WERI-Rb-1 (cell line): Measurements from ENCODE around the gene CHCT1.
"Not testable (repeated sequence)": the region's sequence is repeated elsewhere in the genome, so short reads cannot be mapped to it uniquely, and the experiment has no call there.

Experiments used
- DNase-seq: peaks from one replicate; pipeline ENCODE4 v3.0.0-alpha.2; 2020
- H3K27ac ChIP-seq: fragments of 250-450 bp; sonication (Bioruptor Pico); 2 replicates; pipeline ENCODE4 v1.5.1; 2020; ENCODE audit warnings: mild to moderate bottlenecking, moderate library complexity
- H3K27me3 ChIP-seq: fragments of 250-450 bp; sonication (Bioruptor Pico); 2 replicates; pipeline ENCODE4 v1.5.1; 2021; ENCODE audit warnings: mild to moderate bottlenecking, low read depth, moderate library complexity; ENCODE audit not compliant: insufficient read depth, severe bottlenecking
- H3K36me3 ChIP-seq: fragments of 250-450 bp; sonication (Bioruptor Pico); 2 replicates; pipeline ENCODE4 v1.5.1; 2020; ENCODE audit warnings: mild to moderate bottlenecking, moderate library complexity
- H3K4me3 ChIP-seq: 2 replicates; pipeline ENCODE4 v1.5.1; 2011; ENCODE audit warnings: low read depth, mild to moderate bottlenecking, control low read depth, low read length
- H3K9me3 ChIP-seq: fragments of 250-450 bp; sonication (Bioruptor Pico); 2 replicates; pipeline ENCODE4 v1.5.1; 2021; ENCODE audit warnings: mild to moderate bottlenecking, moderate library complexity; ENCODE audit not compliant: severe bottlenecking
- TF ChIP-seq, protein P1 (sequence below): IDR thresholded peaks from 2 replicates; pipeline ENCODE4 v1.5.1; 2011; ENCODE audit warnings: low read depth, mild to moderate bottlenecking, control low read depth, inconsistent platforms, low read length

Gene CHCT1

DNA sequence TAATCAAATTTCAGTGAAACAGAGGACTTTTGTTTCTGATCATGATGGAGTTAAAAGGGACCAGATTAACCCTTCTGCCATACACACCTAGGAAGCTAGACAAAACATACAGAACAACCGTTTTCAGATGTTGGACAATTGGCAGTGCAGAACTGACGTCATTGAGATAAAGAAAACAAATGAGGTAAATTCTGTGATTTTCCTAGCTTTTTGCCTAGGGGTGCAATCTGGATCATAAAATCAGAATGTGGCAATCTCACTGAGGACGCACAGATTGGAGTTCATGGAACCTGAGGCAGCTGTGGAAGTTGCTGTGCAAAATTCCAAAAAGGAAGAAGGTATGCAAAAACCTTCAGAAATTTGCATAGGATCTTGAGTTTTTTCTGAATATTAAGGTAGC, 15.4 kb upstream of the CHCT1 start:
- Histone ChIP-seq H3K4me3 (no peak overlapping the region), H3K36me3 (no peaks in the 10 kb centered on the region), H3K27me3 (no peaks in the 10 kb centered on the region), H3K9me3 (peaks cover 4% of the 10 kb centered on the region), H3K27ac (no peak overlapping the region)
- DNase-seq, result no peak
- TF ChIP-seq, protein P1, sequence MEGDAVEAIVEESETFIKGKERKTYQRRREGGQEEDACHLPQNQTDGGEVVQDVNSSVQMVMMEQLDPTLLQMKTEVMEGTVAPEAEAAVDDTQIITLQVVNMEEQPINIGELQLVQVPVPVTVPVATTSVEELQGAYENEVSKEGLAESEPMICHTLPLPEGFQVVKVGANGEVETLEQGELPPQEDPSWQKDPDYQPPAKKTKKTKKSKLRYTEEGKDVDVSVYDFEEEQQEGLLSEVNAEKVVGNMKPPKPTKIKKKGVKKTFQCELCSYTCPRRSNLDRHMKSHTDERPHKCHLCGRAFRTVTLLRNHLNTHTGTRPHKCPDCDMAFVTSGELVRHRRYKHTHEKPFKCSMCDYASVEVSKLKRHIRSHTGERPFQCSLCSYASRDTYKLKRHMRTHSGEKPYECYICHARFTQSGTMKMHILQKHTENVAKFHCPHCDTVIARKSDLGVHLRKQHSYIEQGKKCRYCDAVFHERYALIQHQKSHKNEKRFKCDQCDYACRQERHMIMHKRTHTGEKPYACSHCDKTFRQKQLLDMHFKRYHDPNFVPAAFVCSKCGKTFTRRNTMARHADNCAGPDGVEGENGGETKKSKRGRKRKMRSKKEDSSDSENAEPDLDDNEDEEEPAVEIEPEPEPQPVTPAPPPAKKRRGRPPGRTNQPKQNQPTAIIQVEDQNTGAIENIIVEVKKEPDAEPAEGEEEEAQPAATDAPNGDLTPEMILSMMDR, result no peak

DNA sequence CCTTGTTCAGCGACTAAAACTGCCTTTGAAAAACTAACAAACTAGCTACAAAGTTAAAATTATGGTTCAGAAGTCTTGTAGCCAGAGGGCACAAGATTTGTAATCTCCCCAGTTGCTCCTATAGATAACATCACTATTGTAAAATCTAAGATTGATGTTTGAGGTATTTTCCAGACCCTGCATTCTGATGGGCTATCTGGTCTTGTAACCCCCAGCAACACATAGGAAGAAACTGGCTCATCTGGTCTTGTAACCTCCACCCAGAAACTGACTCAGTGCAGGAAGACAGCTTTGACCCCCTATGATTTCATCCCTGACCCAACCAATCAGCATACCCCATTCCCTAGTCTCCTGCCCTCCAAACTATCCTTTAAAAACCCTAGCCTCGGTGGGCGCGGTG, 12.3 kb upstream of the CHCT1 start:
- TF ChIP-seq, protein P1, result no peak
- no peaks in the 10 kb centered on the region for H3K36me3 ChIP-seq
- no peaks in the 10 kb centered on the region for H3K27me3 ChIP-seq
- H3K4me3 ChIP-seq, result no peak overlapping the region
- DNase-seq, result no peak
- peaks cover 4% of the 10 kb centered on the region for H3K9me3 ChIP-seq
- H3K27ac ChIP-seq, result no peak overlapping the region

- TF ChIP-seq, protein P1, result no peak
- no peak overlapping the region for H3K4me3 ChIP-seq
- H3K36me3 ChIP-seq, result no peaks in the 10 kb centered on the region
- no peak for DNase-seq
- H3K27ac ChIP-seq, result no peak overlapping the region
- no peaks in the 10 kb centered on the region for H3K27me3 ChIP-seq
- peaks cover 4% of the 10 kb centered on the region for H3K9me3 ChIP-seq
Observed at GRCh38 chr17:60412701-60413100, 9.6 kb upstream of the CHCT1 start.

DNA sequence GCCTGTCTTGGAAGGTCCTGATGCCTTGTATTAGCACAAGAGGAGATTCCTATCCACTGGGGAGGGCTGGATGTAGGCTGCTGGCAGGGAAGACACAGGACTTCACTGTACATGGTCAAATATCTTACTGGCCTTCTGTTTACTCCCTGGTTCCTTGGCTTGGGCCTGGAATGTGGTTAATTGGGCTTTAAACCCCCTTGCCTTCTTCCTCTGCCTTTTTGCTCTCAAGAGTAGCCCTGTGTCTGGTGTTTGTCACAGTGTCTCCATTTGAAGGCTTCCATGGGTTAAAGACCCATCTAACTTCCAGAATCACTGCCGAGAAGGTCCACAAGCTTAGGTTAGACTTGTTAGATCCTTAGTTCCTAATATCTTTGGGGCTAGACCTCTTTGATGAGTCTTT, 7.1 kb upstream of the CHCT1 start:
- TF ChIP-seq, protein P1, result no peak
- Histone ChIP-seq H3K9me3 (peaks cover 4% of the 10 kb centered on the region), H3K36me3 (no peaks in the 10 kb centered on the region), H3K27me3 (no peaks in the 10 kb centered on the region), H3K27ac (no peak overlapping the region), H3K4me3 (no peak overlapping the region)
- no peak for DNase-seq

DNA sequence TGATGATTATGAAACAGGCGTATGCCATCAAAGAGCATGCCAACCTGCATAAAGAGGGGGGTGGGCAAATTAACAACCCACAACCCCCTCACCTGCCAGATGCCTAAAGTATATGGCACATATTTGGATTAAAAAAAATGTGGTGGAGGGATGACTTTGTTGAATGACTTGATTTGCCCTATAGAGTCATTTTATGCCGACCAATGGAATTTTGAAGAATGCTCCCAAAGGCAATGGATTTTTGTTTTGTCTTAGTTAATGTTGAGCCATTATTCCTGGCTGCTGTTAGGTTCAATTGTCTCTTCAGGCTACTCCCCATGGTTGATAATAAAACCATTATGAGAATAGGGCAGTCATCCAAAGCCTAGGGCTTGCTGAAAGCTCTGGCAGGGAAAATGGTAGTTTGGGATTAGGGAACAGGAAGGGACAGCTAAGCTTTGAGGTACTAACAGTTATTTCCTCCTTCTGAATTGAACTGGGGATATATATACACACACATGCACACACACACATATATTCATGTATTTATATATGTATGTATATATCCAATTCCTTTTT, 5.8 kb upstream of the CHCT1 start:
- no peak overlapping the region for H3K27ac ChIP-seq
- no peaks in the 10 kb centered on the region for H3K27me3 ChIP-seq
- H3K36me3 ChIP-seq, result no peaks in the 10 kb centered on the region
- peaks cover 2% of the 10 kb centered on the region for H3K9me3 ChIP-seq
- TF ChIP-seq, protein P1, result no peak
- DNase-seq, result no peak
- H3K4me3 ChIP-seq, result no peak overlapping the region

GRCh38 chr17:60419003-60419402, 3.3 kb upstream of the CHCT1 start:
- DNase-seq, H3K27me3 ChIP-seq, H3K27ac ChIP-seq, H3K36me3 ChIP-seq, H3K4me3 ChIP-seq, H3K9me3 ChIP-seq: not testable (repeated sequence)

GRCh38 chr17:60419875-60420274, 2.4 kb upstream of the CHCT1 start:
- not testable (repeated sequence) for H3K36me3 ChIP-seq, H3K9me3 ChIP-seq, H3K27me3 ChIP-seq, DNase-seq, H3K27ac ChIP-seq, H3K4me3 ChIP-seq
